Measurements from ENCODE around the gene PRRT4.

- TF ChIP-seq POLR2A (IDR thresholded peaks at IDR 0.05; ENCODE audit: insufficient read depth in 1 of 2, low read depth in 2 of 2, low read length in 2 of 2) (no peak), BRCA1 (CRISPR knock-in tag; IDR thresholded peaks at IDR 0.05) (no peak), ZNF747 (CRISPR knock-in tag; IDR thresholded peaks at IDR 0.05; ENCODE audit: borderline replicate concordance) (no peak), PRDM4 (CRISPR knock-in tag; IDR thresholded peaks at IDR 0.05; ENCODE audit: borderline replicate concordance) (no peak), TBX2 (CRISPR knock-in tag; IDR thresholded peaks at IDR 0.05; ENCODE audit: borderline replicate concordance) (no peak), POLR2AphosphoS2 (IDR thresholded peaks at IDR 0.05; ENCODE audit: low read depth, low read length) (no peak), HDAC6 (IDR thresholded peaks at IDR 0.05; ENCODE audit: low read depth, low read length) (no peak), SIX1 (CRISPR knock-in tag; IDR thresholded peaks at IDR 0.05; ENCODE audit: borderline replicate concordance) (no peak), CTCF (CRISPR knock-in tag; IDR thresholded peaks at IDR 0.05) (no peak), SUZ12 (IDR thresholded peaks at IDR 0.05; ENCODE audit: low read depth, low read length) (no peak), EZH2 (conservative IDR thresholded peaks at IDR 0.05; ENCODE audit: low read depth, low read length) (no peak)
Observed at GRCh38 chr7:128408709-128409595, 47.5 kb upstream of the PRRT4 start.

Data from HepG2 (cell line).